OCI-LY1 (cell line): ENCODE data around the gene FAM120C.
A peak's percentile ranks its signal among the peaks of the same experiment; 100 is the strongest.

Experiments
- H2AFZ ChIP-seq: fragments of 200-600 bp; sonication (generic), shearing (Covaris generic); 2 replicates; pipeline ENCODE4 v1.6.0; 2014; ENCODE audit warnings: antibody characterized with exemption, mild to moderate bottlenecking, low read length
- H3F3A ChIP-seq: fragments of 200-600 bp; sonication (generic), shearing (Covaris generic); 2 replicates; pipeline ENCODE4 v1.6.0; 2014; ENCODE audit warnings: mild to moderate bottlenecking, antibody characterized with exemption, low read length, moderate library complexity; ENCODE audit not compliant: insufficient read depth
- H3K27ac ChIP-seq: fragments of 200-600 bp; sonication (generic); 2 replicates; pipeline ENCODE4 v1.5.1; 2014; ENCODE audit warnings: low read length, mixed run types, mild to moderate bottlenecking, low read depth; ENCODE audit not compliant: poor library complexity, severe bottlenecking
- H3K27me3 ChIP-seq: fragments of 200-600 bp; sonication (generic); 2 replicates; pipeline ENCODE4 v1.6.0; 2014; ENCODE audit warnings: antibody characterized with exemption, mild to moderate bottlenecking, low read length, moderate library complexity; ENCODE audit not compliant: insufficient read depth
- H3K36me3 ChIP-seq: fragments of 200-600 bp; sonication (generic); 2 replicates; pipeline ENCODE4 v1.6.1; 2014; ENCODE audit warnings: mild to moderate bottlenecking, antibody characterized with exemption, low read length, moderate library complexity, mixed read lengths; ENCODE audit not compliant: insufficient read depth
- H3K4me1 ChIP-seq: fragments of 200-600 bp; sonication (generic); 2 replicates; pipeline ENCODE4 v1.5.1; 2014; ENCODE audit warnings: mild to moderate bottlenecking, low read length, moderate library complexity; ENCODE audit not compliant: insufficient read depth, severe bottlenecking
- H3K4me2 ChIP-seq: fragments of 200-600 bp; sonication (generic), shearing (Covaris generic); 2 replicates; pipeline ENCODE4 v1.6.1; 2014; ENCODE audit warnings: low read length
- H3K4me3 ChIP-seq: fragments of 200-600 bp; sonication (generic); 2 replicates; pipeline ENCODE4 v1.5.1; 2014; ENCODE audit warnings: low read length, low read depth, mild to moderate bottlenecking, mixed read lengths; ENCODE audit not compliant: poor library complexity, severe bottlenecking
- H3K79me2 ChIP-seq: fragments of 200-600 bp; shearing (Covaris generic); 2 replicates; pipeline ENCODE4 v1.6.1; 2016; ENCODE audit warnings: mixed run types, low read length, mixed read lengths; ENCODE audit not compliant: insufficient read depth
- H3K9ac ChIP-seq: fragments of 200-600 bp; sonication (generic), shearing (Covaris generic); 2 replicates; pipeline ENCODE4 v1.6.1; 2014; ENCODE audit warnings: mild to moderate bottlenecking, low read length, mixed read lengths
- H3K9me2 ChIP-seq: fragments of 200-600 bp; sonication (generic), shearing (Covaris generic); 2 replicates; pipeline ENCODE4 v1.6.1; 2014; ENCODE audit warnings: low read depth, mild to moderate bottlenecking, low read length, mixed read lengths
- H3K9me3 ChIP-seq: fragments of 200-600 bp; shearing (Covaris generic); 2 replicates; pipeline ENCODE4 v1.6.1; 2014; ENCODE audit warnings: low read length, mixed read lengths
- H4K20me1 ChIP-seq: fragments of 200-600 bp; sonication (generic), shearing (Covaris generic); 2 replicates; pipeline ENCODE4 v1.6.0; 2016; ENCODE audit warnings: mild to moderate bottlenecking, low read length; ENCODE audit not compliant: insufficient read depth
- EZH2 ChIP-seq: fragments of 200-600 bp; sonication (generic), shearing (Covaris generic); IDR thresholded peaks from 2 replicates; pipeline ENCODE4 v1.8.0; 2017; ENCODE audit warnings: borderline replicate concordance, mixed run types, mild to moderate bottlenecking, antibody characterized with exemption, low read length, moderate library complexity, mixed read lengths
- TF ChIP-seq, protein P1 (sequence below): fragments of 200-600 bp; sonication (generic), shearing (Covaris generic); IDR thresholded peaks from 2 replicates; pipeline ENCODE4 v1.5.1; 2017; ENCODE audit warnings: mild to moderate bottlenecking, antibody characterized with exemption, low read length, moderate library complexity, mixed read lengths

The FAM120C gene

DNA sequence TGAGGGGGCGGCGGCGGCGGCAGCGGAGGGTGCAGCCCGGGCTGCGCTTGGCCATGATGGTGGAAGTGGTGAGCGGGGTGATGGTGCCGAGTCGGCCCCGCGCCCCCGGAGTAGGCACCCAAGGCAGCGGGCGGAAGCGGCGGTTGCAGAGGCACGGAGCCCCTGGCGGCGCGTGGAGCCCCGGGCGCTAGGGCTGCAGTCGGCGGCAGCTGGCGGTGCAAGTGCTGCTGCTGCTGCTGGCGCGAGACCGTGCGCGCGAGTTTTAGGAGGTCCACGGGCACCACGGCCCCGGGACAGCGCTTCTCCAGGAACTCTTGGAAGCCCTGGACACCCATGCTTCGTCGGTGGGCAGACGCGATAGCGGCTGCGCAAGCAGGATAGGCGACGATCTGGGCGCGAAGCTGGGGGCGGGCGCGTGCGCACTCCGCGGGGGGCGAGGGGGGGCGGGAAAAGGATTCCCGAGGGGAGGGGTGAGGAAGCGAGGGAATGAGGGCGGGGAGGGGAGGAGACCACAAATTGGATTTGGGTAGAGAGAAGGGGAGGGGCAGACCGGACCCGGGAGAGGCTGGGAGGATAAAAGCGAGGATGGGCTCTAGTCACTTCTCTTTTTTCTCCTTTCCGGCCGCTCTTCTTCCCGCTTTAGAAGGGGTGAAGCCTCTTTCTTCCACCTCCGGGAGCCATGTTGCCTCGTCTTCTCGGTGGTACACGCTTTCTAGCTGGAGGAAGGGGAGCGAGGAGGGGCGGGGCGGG lies at the start of gene FAM120C:
FAM120C (minus strand) TSS at position 391 of the 750 bp plus-strand sequence; CDS start at position 335, 56 bp downstream.
- H2AFZ ChIP-seq, result no peak within 1 kb of the TSS
- no peaks in the 10 kb centered on the region for H4K20me1 ChIP-seq
- H3K27ac ChIP-seq, result peak within 1 kb of the TSS; percentile 64
- H3K4me1 ChIP-seq, result peaks cover 34% of the 10 kb centered on the region
- peaks cover 19% of the 10 kb centered on the region for H3K36me3 ChIP-seq
- TF ChIP-seq, protein P1, sequence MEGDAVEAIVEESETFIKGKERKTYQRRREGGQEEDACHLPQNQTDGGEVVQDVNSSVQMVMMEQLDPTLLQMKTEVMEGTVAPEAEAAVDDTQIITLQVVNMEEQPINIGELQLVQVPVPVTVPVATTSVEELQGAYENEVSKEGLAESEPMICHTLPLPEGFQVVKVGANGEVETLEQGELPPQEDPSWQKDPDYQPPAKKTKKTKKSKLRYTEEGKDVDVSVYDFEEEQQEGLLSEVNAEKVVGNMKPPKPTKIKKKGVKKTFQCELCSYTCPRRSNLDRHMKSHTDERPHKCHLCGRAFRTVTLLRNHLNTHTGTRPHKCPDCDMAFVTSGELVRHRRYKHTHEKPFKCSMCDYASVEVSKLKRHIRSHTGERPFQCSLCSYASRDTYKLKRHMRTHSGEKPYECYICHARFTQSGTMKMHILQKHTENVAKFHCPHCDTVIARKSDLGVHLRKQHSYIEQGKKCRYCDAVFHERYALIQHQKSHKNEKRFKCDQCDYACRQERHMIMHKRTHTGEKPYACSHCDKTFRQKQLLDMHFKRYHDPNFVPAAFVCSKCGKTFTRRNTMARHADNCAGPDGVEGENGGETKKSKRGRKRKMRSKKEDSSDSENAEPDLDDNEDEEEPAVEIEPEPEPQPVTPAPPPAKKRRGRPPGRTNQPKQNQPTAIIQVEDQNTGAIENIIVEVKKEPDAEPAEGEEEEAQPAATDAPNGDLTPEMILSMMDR, result no peak
- no peak for TF ChIP-seq EZH2
- no peaks in the 10 kb centered on the region for H3K27me3 ChIP-seq
- H3K9me3 ChIP-seq, result no peaks in the 10 kb centered on the region
- peak within 1 kb of the TSS; percentile 85 for H3K4me2 ChIP-seq
- peak within 1 kb of the TSS; percentile 98 for H3K9ac ChIP-seq
- H3F3A ChIP-seq, result no peaks in the 10 kb centered on the region
- H3K79me2 ChIP-seq, result peaks cover 41% of the 10 kb centered on the region
- peak within 1 kb of the TSS; percentile 87 for H3K4me3 ChIP-seq
- no peaks in the 10 kb centered on the region for H3K9me2 ChIP-seq

- no peaks in the 10 kb centered on the region for H3K79me2 ChIP-seq
- H3K4me2 ChIP-seq, result no peak overlapping the region
- no peaks in the 10 kb centered on the region for H3K9me3 ChIP-seq
Observed at GRCh38 chrX:54230435-54231148, 47.5 kb upstream of the FAM120C start.

GRCh38 chrX:54223581-54223980 lies 40.5 kb upstream of the FAM120C start:
- TF ChIP-seq EZH2, result no peak
- TF ChIP-seq, protein P1, result no peak
- no peak overlapping the region for H3K4me3 ChIP-seq

More at GRCh38 chrX:54230435-54231148, 47.5 kb upstream of the FAM120C start:
- H3K9me2 ChIP-seq, result no peaks in the 10 kb centered on the region
- TF ChIP-seq EZH2, result no peak
- TF ChIP-seq, protein P1, result no peak
- H3F3A ChIP-seq, result no peaks in the 10 kb centered on the region
- H3K36me3 ChIP-seq, result no peaks in the 10 kb centered on the region
- H3K4me1 ChIP-seq, result no peaks in the 10 kb centered on the region
- no peaks in the 10 kb centered on the region for H3K27me3 ChIP-seq
- no peaks in the 10 kb centered on the region for H4K20me1 ChIP-seq
- no peak overlapping the region for H3K9ac ChIP-seq
- H3K4me3 ChIP-seq, result no peak overlapping the region
- no peak overlapping the region for H3K27ac ChIP-seq
- H2AFZ ChIP-seq, result no peak overlapping the region

More at GRCh38 chrX:54223581-54223980, 40.5 kb upstream of the FAM120C start:
- Histone ChIP-seq H3K79me2 (no peaks in the 10 kb centered on the region), H3K4me1 (no peaks in the 10 kb centered on the region), H3K9me2 (no peaks in the 10 kb centered on the region), H3K27me3 (no peaks in the 10 kb centered on the region), H3K36me3 (no peaks in the 10 kb centered on the region), H4K20me1 (no peaks in the 10 kb centered on the region), H2AFZ (no peak overlapping the region), H3K27ac (no peak overlapping the region), H3F3A (no peaks in the 10 kb centered on the region), H3K4me2 (no peak overlapping the region), H3K9ac (no peak overlapping the region), H3K9me3 (no peaks in the 10 kb centered on the region)
